B cell (primary cell): Measurements from ENCODE around the gene PCGF3. TPM values are rescaled to one million over a fixed set of nuclear protein-coding genes. Genes with fewer than 3 reads are reported as not detected.

ENCODE experiments used
- ATAC-seq: fragments of 200-7000 bp; cut with Tn5 transposase; one replicate; pipeline ENCODE4 v1.10.0; 2021; ENCODE audit warnings: low read depth, mild to moderate bottlenecking, moderate number of reproducible peaks, moderate library complexity
- CTCF ChIA-PET: fragments of 350-600 bp; sonication (Branson Sonifier 250); formaldehyde crosslinking; loops from one replicate; lab custom pipeline; 2021; ENCODE audit warnings: antibody characterized with exemption, inconsistent platforms; lab: Charles Lee
- POLR2A ChIA-PET: fragments of 350-600 bp; sonication (Branson Sonifier 250); formaldehyde crosslinking; loops from one replicate; lab custom pipeline; 2021; ENCODE audit warnings: antibody characterized with exemption; lab: Charles Lee
- DNase-seq: peaks from one replicate; pipeline ENCODE4 v3.0.0; 2013
- H2AFZ ChIP-seq: 2 replicates; pipeline ENCODE4 v1.6.1; 2012; ENCODE audit warnings: mild to moderate bottlenecking, low read depth, low read length; ENCODE audit not compliant: insufficient read depth, poor library complexity, severe bottlenecking
- H3K27ac ChIP-seq, 2 donors: 1 replicate in 1 of 2; 2 replicates in 1 of 2; pipeline ENCODE4 v1.5.1; 2012 to 2013; ENCODE audit warnings: low read length in 2 of 2, mild to moderate bottlenecking in 2 of 2, moderate library complexity in 1 of 2
- H3K27me3 ChIP-seq, 4 experiments: fragments of 200-600 bp in 1 of 4; sonication (generic) in 1 of 4; replicated peaks in 1 of 4; 1 replicate in 2 of 4; 2 replicates in 2 of 4; pipeline versions ENCODE4 v1.6.1 to v1.7.0; 2013 to 2016; ENCODE audit warnings: low read length in 3 of 4, mild to moderate bottlenecking in 2 of 4, mixed read lengths in 1 of 4, moderate library complexity in 1 of 4; ENCODE audit not compliant: insufficient read depth in 4 of 4, control insufficient read depth in 3 of 4; ENCODE audit errors: control extremely low read depth in 1 of 4
- H3K36me3 ChIP-seq, 2 experiments: replicated peaks in 1 of 2; 1 replicate in 1 of 2; 2 replicates in 1 of 2; pipeline versions ENCODE4 v1.6.1 to v1.7.1; 2013; ENCODE audit warnings: low read length in 1 of 2; ENCODE audit not compliant: insufficient read depth in 2 of 2, control insufficient read depth in 1 of 2; ENCODE audit errors: control extremely low read depth in 1 of 2, extremely low read depth in 1 of 2
- H3K4me1 ChIP-seq, 2 donors: fragments of 200-600 bp in 1 of 2; sonication (generic) in 1 of 2; 1 replicate in 1 of 2; 2 replicates in 1 of 2; pipeline versions ENCODE4 v1.5.1 to v1.6.1; 2013 to 2017; ENCODE audit warnings: low read length in 2 of 2; ENCODE audit not compliant: control insufficient read depth in 2 of 2, insufficient read depth in 2 of 2
- H3K4me2 ChIP-seq: replicated peaks from 2 replicates; pipeline ENCODE3; 2012; ENCODE audit warnings: mild to moderate bottlenecking, low read depth, low read length; ENCODE audit not compliant: poor library complexity, severe bottlenecking
- H3K4me3 ChIP-seq, 5 experiments: fragments of 200-600 bp in 1 of 5; sonication (generic) in 1 of 5; 1 replicate in 3 of 5; 2 replicates in 2 of 5; pipeline versions ENCODE4 v1.5.1 to v1.7.0; 2011 to 2016; ENCODE audit warnings: low read length in 4 of 5, mild to moderate bottlenecking in 4 of 5, low read depth in 2 of 5, control low read depth in 1 of 5, moderate library complexity in 1 of 5; ENCODE audit not compliant: insufficient read depth in 1 of 5; ENCODE audit errors: control extremely low read depth in 1 of 5, extremely low read depth in 1 of 5
- H3K79me2 ChIP-seq: fragments of 200-600 bp; sonication (generic); one replicate; pipeline ENCODE4 v1.6.0; 2016; ENCODE audit warnings: low read length; ENCODE audit not compliant: control insufficient read depth, insufficient read depth
- H3K9ac ChIP-seq: fragments of 200-600 bp; sonication (generic); 2 replicates; pipeline ENCODE4 v1.6.1; 2017; ENCODE audit warnings: mild to moderate bottlenecking, low read length, moderate library complexity
- H3K9me3 ChIP-seq, 3 donors: one replicate each; pipeline versions ENCODE4 v1.6.1 to v1.7.1; 2013; ENCODE audit warnings: low read length in 2 of 3; ENCODE audit not compliant: control insufficient read depth in 2 of 3, insufficient read depth in 1 of 3; ENCODE audit errors: control extremely low read depth in 1 of 3
- H4K20me1 ChIP-seq: 2 replicates; pipeline ENCODE4 v1.6.0; 2012; ENCODE audit warnings: mild to moderate bottlenecking, low read length; ENCODE audit not compliant: insufficient read depth, control insufficient read depth, poor library complexity, severe bottlenecking
- H3K27ac Mint-ChIP-seq: one replicate; pipeline ENCODE4 v1.8.0; 2021; ENCODE audit warnings: mixed read lengths
- H3K27me3 Mint-ChIP-seq: one replicate; pipeline ENCODE4 v1.8.0; 2021; ENCODE audit warnings: mixed read lengths
- H3K4me1 Mint-ChIP-seq: one replicate; pipeline ENCODE4 v1.8.0; 2021; ENCODE audit warnings: mixed read lengths
- H3K4me3 Mint-ChIP-seq: one replicate; pipeline ENCODE4 v1.8.0; 2021; ENCODE audit warnings: mixed read lengths
- H3K9me3 Mint-ChIP-seq: one replicate; pipeline ENCODE4 v1.8.0; 2022; ENCODE audit warnings: mixed read lengths; ENCODE audit not compliant: insufficient read depth
- CTCF ChIP-seq: fragments of 200-600 bp; IDR thresholded peaks from one replicate; pipeline ENCODE4 v1.8.0; 2022; ENCODE audit warnings: antibody characterized with exemption, mild to moderate bottlenecking
- EZH2 ChIP-seq: IDR thresholded peaks from 2 replicates; pipeline ENCODE4 v1.6.1; 2012; ENCODE audit warnings: borderline replicate concordance, low read depth, mild to moderate bottlenecking, moderate library complexity, low read length; ENCODE audit not compliant: insufficient read depth, poor library complexity, severe bottlenecking
- WGBS: methylation state at CpG from one replicate; pipeline ENCODE4 v1.1.5; 2013; ENCODE audit warnings: missing lambda C conversion rate; ENCODE audit not compliant: insufficient coverage; 5-methylcytosine and 5-hydroxymethylcytosine counted together
- intact Hi-C: fragments of 100-400 bp; cut with micrococcal nuclease; formaldehyde crosslinking; loops from one replicate; pipeline ENCODE4 v1.10.0; 2022
- polyA minus RNA-seq: library from RNA; depleted of rRNA, polyadenylated mRNA; stranded (reverse); fragments of >200 nt; gene quantifications from 2 replicates; pipeline ENCODE4 v1.2.3, GENCODE V29; 2012
- polyA plus RNA-seq: library from polyadenylated mRNA; depleted of rRNA; stranded (reverse); fragments of >200 nt; gene quantifications from 2 replicates; pipeline ENCODE4 v1.2.3, GENCODE V29; 2012
- total RNA-seq, 2 donors: library from RNA; stranded (reverse); fragments of 120-200 nt in 1 of 2; gene quantifications; 1 replicate in 1 of 2; 2 replicates in 1 of 2; pipeline versions ENCODE4 v1.2.3 to v1.2.4, GENCODE V29; 2013 to 2022

PCGF3 gene
- total RNA-seq (83.4 and 90.3 TPM in 2 replicates), polyA plus RNA-seq (65.7 and 84.0 TPM in 2 replicates), polyA minus RNA-seq (53.2 and 58.5 TPM in 2 replicates)
- total RNA-seq (2013) = 36.2 TPM

- intact Hi-C loops = loop anchor here (1.0 to 10.0 kb wide), 4 partner anchors 24 to 229 kb away; partner anchors contain the start of genes ATP5ME, GAK, MYL5 and TMEM175
- WGBS = 2% methylated on average over 73 of the region's 82 CpGs
- CTCF ChIA-PET = no interaction called here
Measured at GRCh38 chr4:705278-706082, at the start of gene PCGF3. Gene PCGF3, plus strand, starts transcription at chr4:705832. Its CDS starts 27,849 bp downstream, at chr4:733681.

More at GRCh38 chr4:705278-706082, at the start of gene PCGF3:
- Mint-ChIP-seq H3K27me3 (no peaks in the 10 kb centered on the region), H3K27ac (peak within 1 kb of the TSS; percentile 93), H3K4me1 (peaks cover 30% of the 10 kb centered on the region), H3K9me3 (no peaks in the 10 kb centered on the region), H3K4me3 (peak within 1 kb of the TSS; percentile 90)
- no peak for TF ChIP-seq EZH2
- no peak for TF ChIP-seq CTCF
- Histone ChIP-seq H3K4me3 (peak within 1 kb of the TSS; percentile 42 to 90 (median 79)), H3K9me3 (no peaks in the 10 kb centered on the region), H4K20me1 (peaks cover 35% of the 10 kb centered on the region), H3K4me1 (peaks cover 17 to 30% of the 10 kb centered on the region in 2 donors), H3K36me3 (peaks cover 0 to 4% of the 10 kb centered on the region in 2 experiments), H3K9ac (peak within 1 kb of the TSS; percentile 97), H2AFZ (peak within 1 kb of the TSS; percentile 88), H3K4me2 (peak within 1 kb of the TSS; percentile 99), H3K27ac (peak within 1 kb of the TSS; percentile 63 to 91), H3K79me2 (peaks cover 56% of the 10 kb centered on the region), H3K27me3 (no peaks in the 10 kb centered on the region)
- POLR2A ChIA-PET = interaction anchor here (0.6 to 1.0 kb wide), 2 partner anchors 24 to 207 kb away, joined by 3 to 7 read pairs; partner anchors contain the start of genes PIGG and ZNF721
- DNase-seq (peak; percentile 94), ATAC-seq (peak; percentile 98)
